WTC11 (cell line): Measurements from ENCODE around the gene CAND2.

Source experiments
- ATF2 ChIP-seq: sonication (generic); formaldehyde crosslinking; IDR thresholded peaks from 2 replicates; pipeline ENCODE4 v1.8.1; 2022; ENCODE audit warnings: low read depth, missing genetic modification reagents, borderline replicate concordance
- ATF3 ChIP-seq: sonication (generic); formaldehyde crosslinking; conservative IDR thresholded peaks from 2 replicates; pipeline ENCODE4 v1.8.1; 2022; ENCODE audit warnings: mild to moderate bottlenecking, missing genetic modification reagents
- CREB1 ChIP-seq: sonication (generic); formaldehyde crosslinking; IDR thresholded peaks from 2 replicates; pipeline ENCODE4 v1.8.0; 2023; ENCODE audit warnings: mild to moderate bottlenecking, missing genetic modification reagents
- CTCF ChIP-seq: fragments of 200-600 bp; IDR thresholded peaks from 2 replicates; pipeline ENCODE4 v1.8.0; 2022; ENCODE audit warnings: antibody characterized with exemption
- FOXJ3 ChIP-seq: sonication (generic); formaldehyde crosslinking; IDR thresholded peaks from 2 replicates; pipeline ENCODE4 v1.9.0; 2021; ENCODE audit warnings: missing genetic modification reagents, mild to moderate bottlenecking, borderline replicate concordance
- MAX ChIP-seq: sonication (generic); formaldehyde crosslinking; IDR thresholded peaks from 2 replicates; pipeline ENCODE4 v1.8.0; 2022; ENCODE audit warnings: mild to moderate bottlenecking, missing genetic modification reagents
- SP1 ChIP-seq: sonication (generic); formaldehyde crosslinking; conservative IDR thresholded peaks from 2 replicates; pipeline ENCODE4 v1.8.1; 2022; ENCODE audit warnings: missing genetic modification reagents
- ZNF396 ChIP-seq: fragments of 250-450 bp; sonication (Bioruptor Pico); IDR thresholded peaks from 2 replicates; pipeline ENCODE4 v1.8.0; 2021; ENCODE audit warnings: mild to moderate bottlenecking, moderate library complexity, borderline replicate concordance

GRCh38 chr3:12854565-12854964 lies 58.1 kb downstream of the CAND2 start:
- no peak for TF ChIP-seq CTCF
- TF ChIP-seq FOXJ3 (CRISPR knock-in tag), result no peak
- TF ChIP-seq CREB1 (CRISPR knock-in tag), result no peak
- no peak for TF ChIP-seq SP1 (CRISPR knock-in tag)
- no peak for TF ChIP-seq ZNF396 (CRISPR knock-in tag)
- no peak for TF ChIP-seq ATF2 (CRISPR knock-in tag)
- no peak for TF ChIP-seq MAX (CRISPR knock-in tag)
- no peak for TF ChIP-seq ATF3 (CRISPR knock-in tag)
